HepG2 (cell line): ENCODE results near the gene FBF1. TPM values are rescaled to one million over a fixed set of nuclear protein-coding genes. Genes with fewer than 3 reads are reported as not detected.

Source experiments
- ATF5 ChIP-seq: sonication (generic); formaldehyde crosslinking; IDR thresholded peaks from 2 replicates; pipeline ENCODE4 v1.4.0; 2020; ENCODE audit warnings: mild to moderate bottlenecking, low read depth, missing genetic modification reagents
- CBX1 ChIP-seq: IDR thresholded peaks from one replicate; pipeline ENCODE4 v1.6.1; 2016; ENCODE audit warnings: antibody characterized with exemption, low read depth
- CC2D1A ChIP-seq: sonication (generic); formaldehyde crosslinking; IDR thresholded peaks from 2 replicates; pipeline ENCODE4 v1.8.1; 2023; ENCODE audit warnings: mild to moderate bottlenecking, missing genetic modification reagents
- CENPBD1 ChIP-seq: sonication (generic); formaldehyde crosslinking; IDR thresholded peaks from 2 replicates; pipeline ENCODE4 v1.8.0; 2022; ENCODE audit warnings: missing genetic modification reagents, low read depth, mild to moderate bottlenecking, borderline replicate concordance
- DBP ChIP-seq: sonication (generic); formaldehyde crosslinking; IDR thresholded peaks from 2 replicates; pipeline ENCODE4 v1.4.0; 2020; ENCODE audit warnings: missing genetic modification reagents; ENCODE audit errors: not compliant biosample characterization
- EED ChIP-seq: sonication (generic); formaldehyde crosslinking; IDR thresholded peaks from 2 replicates; pipeline ENCODE4 v1.5.0; 2020; ENCODE audit warnings: mild to moderate bottlenecking, missing genetic modification reagents
- GLI4 ChIP-seq: sonication (generic); formaldehyde crosslinking; IDR thresholded peaks from 2 replicates; pipeline ENCODE4 v1.5.1; 2020; ENCODE audit warnings: missing genetic modification reagents, mild to moderate bottlenecking, moderate library complexity, borderline replicate concordance
- MEF2D ChIP-seq: sonication (generic); formaldehyde crosslinking; IDR thresholded peaks from 2 replicates; pipeline ENCODE4 v1.5.1; 2020; ENCODE audit warnings: mild to moderate bottlenecking, missing genetic modification reagents
- NFATC3 ChIP-seq: sonication (generic); formaldehyde crosslinking; IDR thresholded peaks from 2 replicates; pipeline ENCODE4 v1.5.1; 2020; ENCODE audit warnings: mild to moderate bottlenecking, missing genetic modification reagents
- NFIC ChIP-seq: IDR thresholded peaks from 2 replicates; pipeline ENCODE4 v1.6.1; 2012; ENCODE audit warnings: mild to moderate bottlenecking, low read length, inconsistent platforms
- PHF8 ChIP-seq: sonication (generic); formaldehyde crosslinking; IDR thresholded peaks from 2 replicates; pipeline ENCODE4 v1.5.0; 2020; ENCODE audit warnings: missing genetic modification reagents
- POLR2A ChIP-seq, 2 experiments: IDR thresholded peaks; 2 replicates each; pipeline ENCODE4 v1.6.1; 2011; ENCODE audit warnings: low read depth in 2 of 2, low read length in 2 of 2, mild to moderate bottlenecking in 1 of 2, moderate library complexity in 1 of 2; ENCODE audit not compliant: insufficient read depth in 1 of 2
- SMAD3 ChIP-seq: sonication (generic); formaldehyde crosslinking; IDR thresholded peaks from 2 replicates; pipeline ENCODE4 v1.4.0; 2020; ENCODE audit warnings: missing genetic modification reagents
- TFDP1 ChIP-seq: IDR thresholded peaks from 2 replicates; pipeline ENCODE4 v1.6.1; 2016; ENCODE audit warnings: missing compliant biosample characterization, missing genetic modification reagents, borderline replicate concordance
- ZFP90 ChIP-seq: sonication (generic); formaldehyde crosslinking; IDR thresholded peaks from 2 replicates; pipeline ENCODE4 v1.8.0; 2022; ENCODE audit warnings: missing genetic modification reagents, mild to moderate bottlenecking, inconsistent platforms, borderline replicate concordance
- ZNF276 ChIP-seq: sonication (generic); formaldehyde crosslinking; IDR thresholded peaks from 2 replicates; pipeline ENCODE4 v1.4.0; 2020; ENCODE audit warnings: mild to moderate bottlenecking, low read depth, missing genetic modification reagents
- ZNF33A ChIP-seq: sonication (generic); formaldehyde crosslinking; IDR thresholded peaks from 2 replicates; pipeline ENCODE4 v1.5.1; 2020; ENCODE audit warnings: missing genetic modification reagents, mild to moderate bottlenecking, moderate library complexity, borderline replicate concordance
- ZNF580 ChIP-seq: IDR thresholded peaks from 2 replicates; pipeline ENCODE4 v1.6.1; 2016; ENCODE audit warnings: low read depth, borderline replicate concordance
- ZNF614 ChIP-seq: IDR thresholded peaks from 2 replicates; pipeline ENCODE4 v1.6.1; 2018; ENCODE audit warnings: missing biosample characterization, missing genetic modification reagents, inconsistent platforms, borderline replicate concordance
- ZNF713 ChIP-seq: sonication (generic); formaldehyde crosslinking; IDR thresholded peaks from 2 replicates; pipeline ENCODE4 v1.4.0; 2020; ENCODE audit warnings: mild to moderate bottlenecking, missing genetic modification reagents
- ZUFSP ChIP-seq: sonication (generic); formaldehyde crosslinking; IDR thresholded peaks from 2 replicates; pipeline ENCODE4 v1.9.0; 2021; ENCODE audit warnings: missing genetic modification reagents, mild to moderate bottlenecking, borderline replicate concordance
- polyA plus RNA-seq, 8 experiments: library from polyadenylated mRNA; depleted of rRNA in 3 of 8; stranded (reverse) in 7 of 8; unstranded in 1 of 8; fragments of >200 nt; fragmentation: Illumina TruSeq in 4 of 8; extraction: Trizol in 4 of 8; gene quantifications; 2 replicates each; pipeline versions ENCODE4 v1.2.1 to v1.2.3, GENCODE V29; 2011 to 2016; ENCODE audit warnings: low read depth in 4 of 8, missing spikeins in 1 of 8, mixed read lengths in 1 of 8; ENCODE audit not compliant: insufficient read depth in 1 of 8
- total RNA-seq, 5 experiments: library from RNA; depleted of rRNA; stranded (reverse); fragments of >200 nt; fragmentation: Illumina TruSeq; extraction: Trizol; gene quantifications; 2 replicates each; pipeline ENCODE4 v1.2.3, GENCODE V29; 2016; ENCODE audit warnings: low read depth in 1 of 5

The FBF1 gene
- total and polyA plus RNA-seq, 2 of the 13 experiments (the other 11 are each of a cell fraction or from before 2014, with no cell fraction given) = 2.4 to 8.1 TPM

- TF ChIP-seq ZNF33A = 0 out of 2 replicates have a peak, but pooled peaks have one; percentile 25
- TF ChIP-seq CENPBD1 = no peak
- peak; percentile 63; the same call in 1 of the 2 replicates for TF ChIP-seq PHF8
- peak; percentile 81; the same call in 1 of the 2 replicates for TF ChIP-seq ZNF713
- peak; percentile 57; the same call in 1 of the 2 replicates for TF ChIP-seq NFIC
- TF ChIP-seq ATF5 (CRISPR knock-in tag) = no peak
- peak; percentile 89; the same call in 1 of the 2 replicates for TF ChIP-seq SMAD3 (CRISPR knock-in tag)
- TF ChIP-seq ZNF276 (CRISPR knock-in tag) = peak; percentile 44; the same call in 1 of the 2 replicates
- TF ChIP-seq GLI4 (CRISPR knock-in tag) = 0 out of 2 replicates have a peak, but pooled peaks have one; percentile 52
- TF ChIP-seq ZNF614 (CRISPR knock-in tag) = peak; percentile 97
- TF ChIP-seq POLR2A (IDR thresholded peaks at IDR 0.05; ENCODE audit: insufficient read depth in 1 of 2, low read depth in 2 of 2, low read length in 2 of 2) = peak in 1 of 2 experiments; percentile 84; a peak in 2 of 4 replicates
- 0 out of 2 replicates have a peak, but pooled peaks have one; percentile 61 for TF ChIP-seq EED (CRISPR knock-in tag)
- no peak for TF ChIP-seq CC2D1A (CRISPR knock-in tag)
- peak; percentile 86 for TF ChIP-seq CBX1
- peak; percentile 100 for TF ChIP-seq MEF2D
- no peak for TF ChIP-seq ZUFSP
- no peak; the same call in 1 of the 2 replicates for TF ChIP-seq NFATC3
- TF ChIP-seq DBP (CRISPR knock-in tag) = peak; percentile 96
- peak; percentile 59; the same call in 1 of the 2 replicates for TF ChIP-seq TFDP1
- TF ChIP-seq ZFP90 = peak; percentile 94
- peak; percentile 98; the same call in 1 of the 2 replicates for TF ChIP-seq ZNF580 (CRISPR knock-in tag)
Observed at GRCh38 chr17:75872434-75873351, 68.1 kb downstream of the FBF1 start (continued).
